ENCODE measurements around the gene LRP1-AS.

Gene LRP1-AS

GRCh38 chr12:57146961-57147944 is at the start of gene LRP1-AS:
Gene LRP1-AS (minus strand): TSS chr12:57147619.
- DNase-seq = no peak

- DNase-seq = no peak
Observed at GRCh38 chr12:57196956-57197355, 49.5 kb upstream of the LRP1-AS start.

GRCh38 chr12:57196439-57196838 is 49.0 kb upstream of the LRP1-AS start:
- no peak for DNase-seq

- no peak for DNase-seq
Observed at GRCh38 chr12:57195611-57196371, 48.4 kb upstream of the LRP1-AS start.

- no peak for DNase-seq
Observed at GRCh38 chr12:57195186-57195585, 47.8 kb upstream of the LRP1-AS start.

- DNase-seq = no peak
Observed at GRCh38 chr12:57194253-57194652, 46.8 kb upstream of the LRP1-AS start.

- no peak for DNase-seq
Observed at GRCh38 chr12:57193706-57194245, 46.4 kb upstream of the LRP1-AS start.

GRCh38 chr12:57192920-57193319 is 45.5 kb upstream of the LRP1-AS start:
- DNase-seq = no peak

GRCh38 chr12:57191410-57191809 is 44.0 kb upstream of the LRP1-AS start:
- no peak for DNase-seq

- DNase-seq = no peak
Observed at GRCh38 chr12:57190821-57191220, 43.4 kb upstream of the LRP1-AS start.

- no peak for DNase-seq
Observed at GRCh38 chr12:57190037-57190436, 42.6 kb upstream of the LRP1-AS start.

GRCh38 chr12:57188090-57188425 is 40.6 kb upstream of the LRP1-AS start:
- DNase-seq = no peak

GRCh38 chr12:57187222-57188089 is 40.0 kb upstream of the LRP1-AS start:
- DNase-seq = no peak

- no peak for DNase-seq
Observed at GRCh38 chr12:57185906-57186508, 38.6 kb upstream of the LRP1-AS start.

GRCh38 chr12:57185403-57185802 is 38.0 kb upstream of the LRP1-AS start:
- no peak for DNase-seq

- DNase-seq = no peak
Observed at GRCh38 chr12:57183939-57184725, 36.7 kb upstream of the LRP1-AS start.

- peak; percentile 70 to 78 for DNase-seq
Observed at GRCh38 chr12:57182918-57183575, 35.6 kb upstream of the LRP1-AS start.

GRCh38 chr12:57181561-57182155 is 34.2 kb upstream of the LRP1-AS start:
- no peak for DNase-seq

GRCh38 chr12:57181072-57181471 is 33.7 kb upstream of the LRP1-AS start:
- DNase-seq = no peak

GRCh38 chr12:57180321-57180989 is 33.0 kb upstream of the LRP1-AS start:
- DNase-seq = no peak

Data from NCI-H2081 (cell line).